Naive thymus-derived CD4-positive, alpha-beta T cell (primary cell): ENCODE results near the gene C2CD2. TPM values are rescaled to one million over a fixed set of nuclear protein-coding genes. Genes with fewer than 3 reads are reported as not detected.
A peak's percentile ranks its signal among the peaks of the same experiment; 100 is the strongest.

ENCODE experiments used
- ATAC-seq: fragments of 150-1000 bp; cut with Tn5 transposase; 2 replicates; pipeline ENCODE4 v1.10.0; 2021; ENCODE audit warnings: mild to moderate bottlenecking, moderate library complexity
- CTCF ChIA-PET: fragments of 350-600 bp; sonication (Branson Sonifier 250); formaldehyde crosslinking; loops from one replicate; lab custom pipeline; 2021; ENCODE audit warnings: antibody characterized with exemption; lab: Charles Lee
- POLR2A ChIA-PET: fragments of 350-600 bp; sonication (Branson Sonifier 250); formaldehyde crosslinking; loops from one replicate; lab custom pipeline; 2021; ENCODE audit warnings: antibody characterized with exemption, inconsistent platforms; lab: Charles Lee
- DNase-seq, 9 donors: peaks; one replicate each; pipeline versions ENCODE4 v3.0.0 to v3.0.0-alpha.2; 2020 to 2022; ENCODE audit warnings: mixed read lengths in 1 of 9
- H3K27ac ChIP-seq: one replicate; pipeline ENCODE4 v1.7.0; 2013; ENCODE audit warnings: mild to moderate bottlenecking, low read depth, low read length, moderate library complexity
- H3K27me3 ChIP-seq, 2 donors: one replicate each; pipeline ENCODE4 v1.7.0; 2013; ENCODE audit warnings: low read length in 2 of 2, mild to moderate bottlenecking in 2 of 2, moderate library complexity in 2 of 2; ENCODE audit not compliant: control insufficient read depth in 2 of 2, insufficient read depth in 2 of 2
- H3K36me3 ChIP-seq, 3 experiments: 1 replicate in 2 of 3; 2 replicates in 1 of 3; pipeline ENCODE4 v1.7.0; 2013; ENCODE audit warnings: low read length in 3 of 3, mild to moderate bottlenecking in 3 of 3, moderate library complexity in 1 of 3; ENCODE audit not compliant: insufficient read depth in 3 of 3, control insufficient read depth in 2 of 3
- H3K4me1 ChIP-seq, 2 donors: one replicate each; pipeline ENCODE4 v1.7.0; 2013; ENCODE audit warnings: low read length in 2 of 2, mild to moderate bottlenecking in 2 of 2, moderate library complexity in 1 of 2; ENCODE audit not compliant: control insufficient read depth in 2 of 2, insufficient read depth in 2 of 2
- H3K4me3 ChIP-seq: 2 replicates; pipeline ENCODE4 v1.7.0; 2013; ENCODE audit warnings: mild to moderate bottlenecking, low read length
- H3K9me3 ChIP-seq, 3 experiments: 1 replicate in 2 of 3; 2 replicates in 1 of 3; pipeline ENCODE4 v1.7.0; 2013; ENCODE audit warnings: low read length in 3 of 3; ENCODE audit not compliant: control insufficient read depth in 2 of 3
- H3K27ac Mint-ChIP-seq, 9 donors: one replicate each; pipeline ENCODE4 v1.8.0; 2020 to 2022; ENCODE audit warnings: mixed read lengths in 9 of 9, mild to moderate bottlenecking in 8 of 9, moderate library complexity in 5 of 9, inconsistent platforms in 2 of 9
- H3K27me3 Mint-ChIP-seq, 5 donors: one replicate each; pipeline ENCODE4 v1.8.0; 2021 to 2022; ENCODE audit warnings: mixed read lengths in 5 of 5, mild to moderate bottlenecking in 1 of 5
- H3K36me3 Mint-ChIP-seq, 5 donors: one replicate each; pipeline ENCODE4 v1.8.0; 2020 to 2022; ENCODE audit warnings: mixed read lengths in 5 of 5, mild to moderate bottlenecking in 3 of 5, inconsistent platforms in 1 of 5
- H3K4me1 Mint-ChIP-seq, 7 donors: one replicate each; pipeline ENCODE4 v1.8.0; 2020 to 2022; ENCODE audit warnings: mixed read lengths in 7 of 7, mild to moderate bottlenecking in 3 of 7, inconsistent platforms in 1 of 7
- H3K4me3 Mint-ChIP-seq, 10 donors: one replicate each; pipeline ENCODE4 v1.8.0; 2020 to 2022; ENCODE audit warnings: mild to moderate bottlenecking in 10 of 10, mixed read lengths in 10 of 10, moderate library complexity in 6 of 10, inconsistent platforms in 2 of 10
- H3K9me3 Mint-ChIP-seq, 11 donors: one replicate each; pipeline ENCODE4 v1.8.0; 2020 to 2022; ENCODE audit warnings: mixed read lengths in 11 of 11, mild to moderate bottlenecking in 4 of 11, inconsistent platforms in 1 of 11, moderate library complexity in 1 of 11
- intact Hi-C, 2 donors: fragments of 100-400 bp; cut with micrococcal nuclease; formaldehyde crosslinking; loops; one replicate each; pipeline ENCODE4 v1.15.1; 2023
- polyA plus RNA-seq, 2 donors: library from polyadenylated mRNA; unstranded; fragments of 300-500 nt; fragmentation: Illumina TruSeq; gene quantifications; one replicate each; pipeline ENCODE4 v1.2.3, GENCODE V29; 2021
- total RNA-seq, 6 experiments: library from RNA in 5 of 6; stranded (reverse) in 5 of 6; gene quantifications; 1 replicate in 5 of 6; 2 replicates in 1 of 6; pipeline ENCODE4 v1.2.3 and lab custom pipeline; 2021 to 2026

C2CD2 gene
- total and polyA plus RNA-seq, 7 experiments from 2014 or later: 2.8 to 14.8 (median 10.0) TPM

DNA sequence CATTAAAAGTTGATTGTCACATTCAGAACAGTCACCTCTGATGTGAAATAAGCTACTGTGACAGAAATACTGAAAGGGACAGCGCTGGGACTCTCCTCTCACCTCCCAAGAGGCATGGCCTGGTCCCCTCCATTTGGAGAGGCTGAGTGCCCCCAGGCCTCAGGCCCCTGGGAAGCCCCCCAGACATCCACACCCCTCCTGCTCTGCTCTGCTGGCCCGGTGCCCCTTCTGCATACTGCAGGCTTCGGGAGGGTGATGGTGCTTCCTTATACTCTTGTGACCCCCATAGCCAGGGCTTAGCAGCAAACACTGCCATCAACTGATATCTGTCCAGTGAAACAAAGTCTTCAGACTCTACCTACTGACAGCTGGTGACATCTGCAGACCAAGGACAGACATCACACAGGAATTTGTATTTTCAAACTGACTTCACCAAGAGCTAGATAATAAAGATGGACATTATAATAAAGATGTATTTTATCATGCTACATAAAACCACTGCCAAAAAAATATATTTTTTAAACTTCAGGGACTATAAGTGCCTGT is 36.9 kb downstream of the C2CD2 start:
- no peaks in the 10 kb centered on the region for H3K4me1 ChIP-seq
- POLR2A ChIA-PET: interaction anchor here (0.7 to 1.2 kb wide), 3 partner anchors 9 to 191 kb away, joined by 3 to 5 read pairs (median 3); no protein-coding TSS in a partner anchor
- Mint-ChIP-seq H3K9me3 (no peaks in the 10 kb centered on the region), H3K36me3 (peaks cover 13 to 55% (median 17%) of the 10 kb centered on the region in 5 donors), H3K4me3 (no peak overlapping the region), H3K4me1 (peaks cover 0 to 10% (median 4%) of the 10 kb centered on the region in 7 donors), H3K27me3 (no peaks in the 10 kb centered on the region), H3K27ac (no peak overlapping the region)
- H3K27ac ChIP-seq: no peak overlapping the region
- peaks cover 0 to 66% (median 5%) of the 10 kb centered on the region in 3 experiments for H3K36me3 ChIP-seq
- H3K27me3 ChIP-seq: no peaks in the 10 kb centered on the region
- DNase-seq: no peak
- CTCF ChIA-PET: interaction anchor here (0.7 kb wide), 1 partner anchor 170 kb away, joined by 3 read pairs; no protein-coding TSS in a partner anchor
- intact Hi-C loops: no loop called here
- no peak for ATAC-seq
- H3K9me3 ChIP-seq: no peaks in the 10 kb centered on the region
- no peak overlapping the region for H3K4me3 ChIP-seq

- peaks cover 0 to 82% (median 5%) of the 10 kb centered on the region in 3 experiments for H3K36me3 ChIP-seq
- no peak for DNase-seq
- H3K4me1 ChIP-seq: no peaks in the 10 kb centered on the region
- H3K4me3 Mint-ChIP-seq: no peak overlapping the region
- POLR2A ChIA-PET: no interaction called here
- intact Hi-C loops: no loop called here
- no peak for ATAC-seq
- H3K27me3 ChIP-seq: no peaks in the 10 kb centered on the region
- CTCF ChIA-PET: no interaction called here
- H3K27ac ChIP-seq: no peak overlapping the region
- H3K27me3 Mint-ChIP-seq: no peaks in the 10 kb centered on the region
- H3K36me3 Mint-ChIP-seq: peaks cover 12 to 63% (median 20%) of the 10 kb centered on the region in 5 donors
- H3K9me3 ChIP-seq: no peaks in the 10 kb centered on the region
- H3K9me3 Mint-ChIP-seq: no peaks in the 10 kb centered on the region
- no peak overlapping the region for H3K4me3 ChIP-seq
- H3K27ac Mint-ChIP-seq: no peak overlapping the region
- H3K4me1 Mint-ChIP-seq: no peaks in the 10 kb centered on the region
Observed at GRCh38 chr21:41914965-41915364, 38.9 kb downstream of the C2CD2 start.

GRCh38 chr21:41914358-41914757 is 39.5 kb downstream of the C2CD2 start:
- Mint-ChIP-seq H3K27me3 (no peaks in the 10 kb centered on the region), H3K36me3 (peaks cover 12 to 67% (median 23%) of the 10 kb centered on the region in 5 donors), H3K9me3 (no peaks in the 10 kb centered on the region), H3K27ac (no peak overlapping the region), H3K4me3 (no peak overlapping the region), H3K4me1 (no peaks in the 10 kb centered on the region)
- DNase-seq (no peak), ATAC-seq (no peak)
- no peaks in the 10 kb centered on the region for H3K9me3 ChIP-seq
- ChIA-PET POLR2A (no interaction called here), CTCF (no interaction called here)
- intact Hi-C loops: no loop called here
- H3K27ac ChIP-seq: no peak overlapping the region
- H3K27me3 ChIP-seq: no peaks in the 10 kb centered on the region
- H3K4me3 ChIP-seq: no peak overlapping the region
- no peaks in the 10 kb centered on the region for H3K4me1 ChIP-seq
- peaks cover 0 to 85% (median 5%) of the 10 kb centered on the region in 3 experiments for H3K36me3 ChIP-seq

DNA sequence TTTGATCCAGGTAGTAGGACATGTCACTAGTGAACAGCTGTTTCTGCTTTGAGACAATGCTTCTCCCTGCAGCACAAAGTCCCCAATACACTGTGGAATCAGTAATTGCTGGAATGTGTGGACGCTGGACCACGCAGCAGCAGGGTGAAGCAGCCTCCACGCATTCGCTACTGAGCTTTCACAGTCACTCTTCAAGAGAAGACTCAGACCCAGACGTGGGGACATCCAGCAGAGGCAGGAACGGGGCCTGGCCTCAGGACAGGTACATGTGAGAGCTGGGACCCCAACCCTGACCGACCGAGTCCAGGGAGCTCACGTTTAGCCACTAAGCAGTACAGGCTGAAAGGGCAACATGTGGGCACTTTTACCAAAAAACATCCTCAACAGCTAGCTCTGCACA is 40.6 kb downstream of the C2CD2 start:
- Mint-ChIP-seq H3K27me3 (no peaks in the 10 kb centered on the region), H3K4me1 (no peaks in the 10 kb centered on the region), H3K4me3 (no peak overlapping the region), H3K36me3 (peaks cover 12 to 72% (median 25%) of the 10 kb centered on the region in 5 donors), H3K27ac (no peak overlapping the region), H3K9me3 (no peaks in the 10 kb centered on the region)
- ChIA-PET POLR2A (interaction anchor here (0.8 kb wide), 1 partner anchor 8 kb away, joined by 3 read pairs; no protein-coding TSS in a partner anchor), CTCF (no interaction called here)
- Histone ChIP-seq H3K36me3 (peaks cover 0 to 79% (median 5%) of the 10 kb centered on the region in 3 experiments), H3K9me3 (no peaks in the 10 kb centered on the region), H3K4me3 (no peak overlapping the region), H3K27me3 (no peaks in the 10 kb centered on the region), H3K4me1 (no peaks in the 10 kb centered on the region), H3K27ac (no peak overlapping the region)
- DNase-seq: no peak
- intact Hi-C loops: no loop called here
- ATAC-seq: no peak

DNA sequence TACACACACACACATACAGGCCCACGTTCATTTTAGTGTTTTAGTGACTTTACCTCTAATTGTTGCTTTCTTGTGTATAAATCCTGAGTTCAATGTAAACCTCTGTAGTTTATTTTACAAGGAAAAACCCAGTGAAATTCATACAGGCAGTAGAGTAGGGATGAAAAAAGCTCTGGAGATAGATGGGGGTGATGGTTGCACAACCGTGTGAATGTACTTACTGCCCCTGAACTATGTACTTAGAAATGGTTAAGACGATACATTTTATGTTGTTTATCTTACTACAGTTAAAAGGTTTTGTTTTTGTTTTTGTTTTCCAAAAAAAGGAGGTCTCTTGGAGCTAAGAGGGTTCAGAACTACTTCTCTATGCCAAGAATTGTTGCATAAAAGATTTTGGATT is 45.0 kb downstream of the C2CD2 start:
- no peaks in the 10 kb centered on the region for H3K27me3 Mint-ChIP-seq

GRCh38 chr21:41907496-41908258 is 46.1 kb downstream of the C2CD2 start:
- peak overlapping the region in 2 of 9 donors; percentile 15 to 19 for H3K27ac Mint-ChIP-seq
- CTCF ChIA-PET: interaction anchor here (1.3 kb wide), 1 partner anchor 200 kb away, joined by 4 read pairs; no protein-coding TSS in a partner anchor
- no peaks in the 10 kb centered on the region for H3K4me1 ChIP-seq
- POLR2A ChIA-PET: no interaction called here
- no peaks in the 10 kb centered on the region for H3K9me3 Mint-ChIP-seq
- H3K27me3 ChIP-seq: no peaks in the 10 kb centered on the region
- no peaks in the 10 kb centered on the region for H3K9me3 ChIP-seq
- DNase-seq (no peak), ATAC-seq (no peak)
- intact Hi-C loops: no loop called here
- no peak overlapping the region for H3K4me3 Mint-ChIP-seq
- no peak overlapping the region for H3K4me3 ChIP-seq
- H3K4me1 Mint-ChIP-seq: no peaks in the 10 kb centered on the region
- H3K36me3 Mint-ChIP-seq: peaks cover 6 to 84% (median 25%) of the 10 kb centered on the region in 5 donors
- no peaks in the 10 kb centered on the region for H3K27me3 Mint-ChIP-seq
- H3K27ac ChIP-seq: no peak overlapping the region
- H3K36me3 ChIP-seq: peaks cover 0 to 76% (median 0%) of the 10 kb centered on the region in 3 experiments

More for the DNA sequence above, 45.0 kb downstream of the C2CD2 start:
- H3K27ac ChIP-seq: no peak overlapping the region
- Mint-ChIP-seq H3K27ac (peak overlapping the region in 1 of 9 donors; percentile 28), H3K9me3 (no peaks in the 10 kb centered on the region), H3K4me3 (no peak overlapping the region), H3K36me3 (peaks cover 6 to 80% (median 25%) of the 10 kb centered on the region in 5 donors), H3K4me1 (no peaks in the 10 kb centered on the region)
- intact Hi-C loops: no loop called here
- no peak overlapping the region for H3K4me3 ChIP-seq
- H3K9me3 ChIP-seq: no peaks in the 10 kb centered on the region
- no peaks in the 10 kb centered on the region for H3K4me1 ChIP-seq
- H3K36me3 ChIP-seq: peaks cover 0 to 77% (median 0%) of the 10 kb centered on the region in 3 experiments
- ChIA-PET POLR2A (no interaction called here), CTCF (no interaction called here)
- no peaks in the 10 kb centered on the region for H3K27me3 ChIP-seq
- no peak for DNase-seq
- no peak for ATAC-seq
